ENCODE measurements around the gene GJC3.
"Not testable (repeated sequence)": the region's sequence is repeated elsewhere in the genome, so short reads cannot be mapped to it uniquely, and the experiment has no call there.

GJC3 gene, protein sequence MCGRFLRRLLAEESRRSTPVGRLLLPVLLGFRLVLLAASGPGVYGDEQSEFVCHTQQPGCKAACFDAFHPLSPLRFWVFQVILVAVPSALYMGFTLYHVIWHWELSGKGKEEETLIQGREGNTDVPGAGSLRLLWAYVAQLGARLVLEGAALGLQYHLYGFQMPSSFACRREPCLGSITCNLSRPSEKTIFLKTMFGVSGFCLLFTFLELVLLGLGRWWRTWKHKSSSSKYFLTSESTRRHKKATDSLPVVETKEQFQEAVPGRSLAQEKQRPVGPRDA

DNA sequence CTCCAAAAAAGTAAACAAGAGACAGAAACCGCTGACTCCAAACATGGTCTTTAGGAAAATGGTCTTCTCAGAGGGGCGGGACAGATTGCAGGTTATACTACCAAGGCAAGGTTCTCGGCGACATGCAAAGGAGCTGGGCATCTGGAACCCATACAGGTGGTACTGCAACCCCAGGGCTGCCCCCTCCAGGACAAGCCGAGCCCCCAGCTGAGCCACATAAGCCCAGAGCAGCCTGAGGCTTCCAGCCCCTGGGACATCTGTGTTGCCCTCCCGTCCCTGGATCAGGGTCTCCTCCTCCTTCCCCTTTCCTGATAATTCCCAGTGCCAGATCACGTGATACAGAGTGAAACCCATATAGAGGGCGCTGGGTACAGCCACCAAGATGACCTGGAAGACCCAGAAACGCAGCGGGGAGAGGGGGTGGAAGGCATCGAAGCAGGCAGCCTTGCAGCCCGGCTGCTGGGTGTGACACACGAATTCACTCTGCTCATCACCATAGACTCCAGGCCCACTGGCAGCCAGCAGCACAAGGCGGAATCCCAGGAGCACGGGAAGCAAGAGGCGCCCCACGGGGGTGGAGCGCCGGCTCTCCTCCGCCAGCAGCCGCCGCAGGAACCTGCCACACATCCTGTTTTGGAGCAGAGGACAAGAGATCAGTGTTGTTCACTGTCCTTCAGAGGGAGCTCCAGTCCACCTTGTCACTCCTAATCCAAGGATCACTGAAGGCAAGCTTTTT is at the start of gene GJC3:
GJC3 (minus strand) TSS at position 627 of the 736 bp plus-strand sequence; CDS start at position 627, 0 bp downstream.
- peak within 1 kb of the TSS; percentile 28 for H3K4me3 ChIP-seq (ENCODE audit: low read depth, low read length)
- TF ChIP-seq, protein P1, sequence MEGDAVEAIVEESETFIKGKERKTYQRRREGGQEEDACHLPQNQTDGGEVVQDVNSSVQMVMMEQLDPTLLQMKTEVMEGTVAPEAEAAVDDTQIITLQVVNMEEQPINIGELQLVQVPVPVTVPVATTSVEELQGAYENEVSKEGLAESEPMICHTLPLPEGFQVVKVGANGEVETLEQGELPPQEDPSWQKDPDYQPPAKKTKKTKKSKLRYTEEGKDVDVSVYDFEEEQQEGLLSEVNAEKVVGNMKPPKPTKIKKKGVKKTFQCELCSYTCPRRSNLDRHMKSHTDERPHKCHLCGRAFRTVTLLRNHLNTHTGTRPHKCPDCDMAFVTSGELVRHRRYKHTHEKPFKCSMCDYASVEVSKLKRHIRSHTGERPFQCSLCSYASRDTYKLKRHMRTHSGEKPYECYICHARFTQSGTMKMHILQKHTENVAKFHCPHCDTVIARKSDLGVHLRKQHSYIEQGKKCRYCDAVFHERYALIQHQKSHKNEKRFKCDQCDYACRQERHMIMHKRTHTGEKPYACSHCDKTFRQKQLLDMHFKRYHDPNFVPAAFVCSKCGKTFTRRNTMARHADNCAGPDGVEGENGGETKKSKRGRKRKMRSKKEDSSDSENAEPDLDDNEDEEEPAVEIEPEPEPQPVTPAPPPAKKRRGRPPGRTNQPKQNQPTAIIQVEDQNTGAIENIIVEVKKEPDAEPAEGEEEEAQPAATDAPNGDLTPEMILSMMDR (conservative IDR thresholded peaks at IDR 0.05; ENCODE audit: low read depth, low read length) = peak; percentile 46
- peak; percentile 66 for DNase-seq (ENCODE audit: low read depth)

DNA sequence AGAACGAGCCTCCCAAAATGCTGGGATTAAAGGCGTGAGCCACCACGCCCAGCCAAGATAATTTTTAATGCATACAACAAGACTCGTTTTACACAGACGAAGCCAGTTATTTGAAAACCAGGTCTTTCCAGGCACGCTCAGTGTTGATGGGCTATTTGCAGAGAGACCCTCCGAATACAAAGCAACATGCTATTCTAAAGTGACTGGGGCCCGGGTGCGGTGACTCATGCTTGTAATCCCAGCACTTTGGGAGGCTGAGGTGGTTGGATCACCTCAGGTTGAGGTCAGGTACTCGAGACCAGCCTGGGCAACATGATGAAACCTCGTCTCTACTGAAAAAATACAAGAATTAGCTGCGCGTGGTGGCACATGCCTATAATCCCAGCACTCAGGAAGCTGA is 47.2 kb upstream of the GJC3 start:
- TF ChIP-seq, protein P1 (conservative IDR thresholded peaks at IDR 0.05; ENCODE audit: low read depth, low read length) = no peak
- no peak for DNase-seq (ENCODE audit: low read depth)
- H3K4me3 ChIP-seq (ENCODE audit: low read depth, low read length) = no peak overlapping the region

DNA sequence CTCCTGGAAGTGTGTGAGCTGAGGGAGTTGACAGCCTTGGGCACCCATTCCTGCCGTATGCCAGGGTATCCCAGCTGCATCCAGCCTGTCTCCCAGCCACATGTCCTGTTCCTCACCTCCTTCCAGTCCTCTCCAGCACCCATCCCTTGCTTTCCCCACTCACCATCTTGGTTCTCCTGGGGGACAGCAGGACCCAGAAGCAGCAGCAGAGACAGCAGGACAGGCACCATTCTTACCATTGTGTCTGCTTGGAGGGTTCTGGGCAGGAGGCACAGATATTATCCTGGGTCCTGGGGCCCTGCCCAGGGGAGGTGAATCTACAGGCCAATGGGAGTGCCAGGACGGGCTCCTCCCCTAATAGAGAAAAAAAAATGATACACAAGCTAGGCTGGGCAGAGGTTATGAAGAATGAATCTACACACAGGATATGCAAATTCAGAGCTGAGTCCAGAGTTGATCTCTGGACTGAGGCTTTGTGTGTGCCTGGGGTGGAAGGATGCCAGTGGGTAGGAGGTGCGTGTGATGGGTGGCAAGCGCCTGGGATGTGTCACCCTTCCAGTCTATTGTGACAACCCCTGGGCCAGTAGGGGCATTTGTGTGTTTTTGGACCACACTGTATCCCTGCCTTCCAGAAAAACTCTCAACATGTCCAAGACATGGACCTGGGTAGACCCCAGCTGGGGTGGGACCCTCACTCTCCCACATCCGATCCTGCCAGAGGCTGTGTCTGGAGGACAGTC is 46.5 kb upstream of the GJC3 start, which contains the start of gene AZGP1:
AZGP1 (minus strand) TSS at position 250 of the 740 bp plus-strand sequence; CDS start at position 239, 11 bp downstream.
- peak; percentile 13 for DNase-seq (ENCODE audit: low read depth)
- TF ChIP-seq, protein P1 (conservative IDR thresholded peaks at IDR 0.05; ENCODE audit: low read depth, low read length) = no peak

DNA sequence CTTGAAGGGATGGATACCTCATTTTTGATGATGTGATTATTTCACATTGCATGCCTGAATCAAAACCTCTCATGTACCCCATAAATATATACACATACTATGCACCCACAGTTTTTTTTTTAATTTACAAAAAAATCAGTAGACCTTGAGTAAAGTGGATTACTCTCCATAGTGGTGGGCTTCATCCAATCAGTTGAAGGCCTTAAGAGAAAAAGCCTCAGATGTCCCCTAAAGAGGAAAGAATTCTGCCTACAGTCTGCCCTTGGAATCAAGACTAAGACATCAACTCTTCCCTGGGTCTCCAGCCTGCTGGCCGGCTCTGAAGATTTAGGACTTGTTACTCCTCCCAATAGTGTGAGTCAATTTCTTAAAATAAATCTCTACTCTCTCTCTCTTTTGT is 45.3 kb upstream of the GJC3 start:
- TF ChIP-seq, protein P1 (conservative IDR thresholded peaks at IDR 0.05; ENCODE audit: low read depth, low read length) = no peak
- no peak overlapping the region for H3K4me3 ChIP-seq (ENCODE audit: low read depth, low read length)
- DNase-seq (ENCODE audit: low read depth) = no peak

More for the DNA sequence above, 46.5 kb upstream of the GJC3 start, which contains the start of gene AZGP1:
- H3K4me3 ChIP-seq (ENCODE audit: low read depth, low read length) = no peak within 1 kb of the TSS

DNA sequence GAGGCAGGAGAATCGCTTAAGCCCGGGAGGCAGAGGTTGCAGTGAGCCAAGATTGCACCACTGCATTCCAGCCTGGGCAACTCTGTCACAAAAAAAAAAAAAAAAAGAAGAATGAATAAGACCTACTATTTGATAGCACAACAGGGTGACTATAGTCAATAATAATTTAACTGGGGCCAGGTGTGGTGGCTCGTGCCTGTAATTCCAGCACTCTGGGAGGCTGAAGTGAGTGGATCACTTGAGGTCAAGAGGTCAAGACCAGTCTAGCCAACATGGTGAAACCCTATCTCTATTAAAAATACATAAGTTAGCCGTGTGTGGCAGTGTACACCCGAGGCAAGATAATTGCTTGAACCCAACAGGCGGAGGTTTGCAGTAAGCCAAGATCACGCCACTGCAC is 44.4 kb upstream of the GJC3 start:
- H3K4me3 ChIP-seq (ENCODE audit: low read depth, low read length) = not testable (repeated sequence)

DNA sequence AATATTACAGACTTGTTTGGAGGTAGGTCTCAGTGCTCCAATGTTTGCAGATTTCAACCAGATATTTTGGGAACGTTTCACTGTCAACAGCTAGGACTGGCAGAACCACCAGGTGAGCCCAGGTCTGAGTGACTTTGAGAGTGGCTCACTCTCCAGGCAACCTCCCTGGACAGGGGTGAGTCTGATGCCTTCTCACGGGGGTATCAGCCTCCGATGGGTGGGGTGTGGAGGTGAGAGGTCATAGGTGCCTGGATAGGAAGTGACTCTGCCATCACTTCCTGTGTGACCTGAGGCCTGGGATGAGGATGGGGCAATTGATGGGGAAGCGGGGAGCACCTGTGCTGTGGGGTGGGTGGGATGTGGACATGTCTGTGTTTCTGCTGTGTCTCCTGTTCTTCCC is 41.8 kb upstream of the GJC3 start:
- TF ChIP-seq, protein P1 (conservative IDR thresholded peaks at IDR 0.05; ENCODE audit: low read depth, low read length) = no peak
- no peak for DNase-seq (ENCODE audit: low read depth)
- no peak overlapping the region for H3K4me3 ChIP-seq (ENCODE audit: low read depth, low read length)

More for the DNA sequence above, 44.4 kb upstream of the GJC3 start:
- DNase-seq (ENCODE audit: low read depth) = not testable (repeated sequence)

DNA sequence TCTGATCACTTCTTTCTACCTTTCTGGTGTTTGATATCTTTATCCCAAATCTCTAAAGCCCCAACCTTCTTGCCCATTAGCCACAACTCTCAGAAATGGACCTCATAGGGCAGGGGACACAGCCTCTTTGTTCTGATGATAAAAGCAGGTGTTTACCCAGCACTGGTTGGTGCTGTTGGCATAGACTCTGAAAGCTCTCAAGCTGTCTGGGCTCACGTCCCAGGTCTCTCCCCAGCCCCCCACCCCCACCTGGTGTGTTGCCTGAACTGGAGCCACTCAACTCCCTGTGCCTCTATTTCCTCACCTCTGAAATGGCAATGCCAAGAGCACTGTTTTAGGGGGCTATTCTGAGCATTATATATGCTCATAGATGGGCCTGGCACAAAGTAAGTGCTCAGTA is 40.4 kb upstream of the GJC3 start:
- not testable (repeated sequence) for H3K4me3 ChIP-seq (ENCODE audit: low read depth, low read length)

More for the DNA sequence above, 40.4 kb upstream of the GJC3 start:
- not testable (repeated sequence) for DNase-seq (ENCODE audit: low read depth)

Data from choroid plexus epithelial cell (primary cell).